ENCODE measurements around the gene EVX2. TPM values are rescaled to one million over a fixed set of nuclear protein-coding genes. Genes with fewer than 3 reads are reported as not detected.

EVX2 gene
- polyA plus RNA-seq, 5 donors, result 0.03 TPM; not detected in 4

- peak in 1 of 2 donors; percentile 66 for DNase-seq
These were observed 13.4 kb upstream of the EVX2 start for GRCh38 chr2:176096986-176097819.

DNA sequence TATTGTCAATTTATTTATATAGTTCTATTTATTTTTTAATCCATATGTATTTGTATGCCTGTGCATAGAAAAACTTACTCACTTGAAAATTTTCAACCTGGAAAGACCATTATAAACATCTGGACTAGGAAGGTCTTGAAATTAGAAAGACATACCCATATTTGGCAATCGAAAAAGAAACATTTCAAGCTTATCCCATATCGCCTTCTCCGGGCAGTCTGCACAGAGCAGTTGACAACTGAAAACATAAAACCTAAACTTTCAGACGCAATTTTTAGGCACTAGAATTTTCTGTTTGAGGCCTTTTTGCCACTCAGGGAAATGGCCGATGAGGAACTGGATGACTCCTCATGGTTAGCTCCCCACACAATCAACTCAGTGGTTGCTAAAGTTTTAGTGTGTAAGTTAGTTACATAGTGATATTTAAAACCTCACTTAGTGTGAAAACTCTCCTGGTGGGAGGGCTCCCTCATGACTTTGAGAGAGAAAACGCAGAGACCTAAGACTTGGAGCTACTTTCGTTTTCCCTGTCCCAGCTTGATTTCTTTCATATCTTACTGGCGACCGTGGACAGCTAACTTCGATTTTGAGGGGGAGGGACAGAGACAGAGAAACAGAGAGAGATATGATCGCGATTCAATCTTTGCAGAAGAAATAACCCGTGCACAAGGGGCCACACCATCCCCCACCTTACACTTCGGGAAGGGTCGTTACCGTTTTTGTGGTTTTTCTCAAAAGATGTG is 12.7 kb upstream of the EVX2 start:
- no peak for DNase-seq

DNA sequence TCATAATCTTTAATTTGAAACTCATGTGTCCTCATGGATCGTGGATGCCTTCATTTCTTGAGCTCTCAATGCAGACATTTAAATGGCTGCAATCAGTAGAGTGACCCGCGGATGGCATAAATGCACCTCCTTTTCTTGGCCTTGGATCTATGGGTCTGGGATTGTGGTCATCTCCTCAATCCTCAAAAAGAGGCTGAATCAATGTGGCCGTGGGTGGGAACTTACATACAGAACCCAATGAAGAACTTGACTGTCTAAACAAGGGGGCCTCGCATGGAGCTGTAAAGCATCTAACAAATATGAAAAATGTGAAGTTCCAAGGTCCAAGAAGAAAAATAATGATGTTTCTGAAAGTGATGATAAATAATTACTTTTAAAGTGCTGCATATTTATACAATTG is 11.7 kb upstream of the EVX2 start:
- DNase-seq, result no peak

- no peak for DNase-seq
These were observed 10.6 kb upstream of the EVX2 start for GRCh38 chr2:176094349-176094748.

- DNase-seq, result no peak
These were observed 10.1 kb upstream of the EVX2 start for GRCh38 chr2:176093898-176094249.

DNA sequence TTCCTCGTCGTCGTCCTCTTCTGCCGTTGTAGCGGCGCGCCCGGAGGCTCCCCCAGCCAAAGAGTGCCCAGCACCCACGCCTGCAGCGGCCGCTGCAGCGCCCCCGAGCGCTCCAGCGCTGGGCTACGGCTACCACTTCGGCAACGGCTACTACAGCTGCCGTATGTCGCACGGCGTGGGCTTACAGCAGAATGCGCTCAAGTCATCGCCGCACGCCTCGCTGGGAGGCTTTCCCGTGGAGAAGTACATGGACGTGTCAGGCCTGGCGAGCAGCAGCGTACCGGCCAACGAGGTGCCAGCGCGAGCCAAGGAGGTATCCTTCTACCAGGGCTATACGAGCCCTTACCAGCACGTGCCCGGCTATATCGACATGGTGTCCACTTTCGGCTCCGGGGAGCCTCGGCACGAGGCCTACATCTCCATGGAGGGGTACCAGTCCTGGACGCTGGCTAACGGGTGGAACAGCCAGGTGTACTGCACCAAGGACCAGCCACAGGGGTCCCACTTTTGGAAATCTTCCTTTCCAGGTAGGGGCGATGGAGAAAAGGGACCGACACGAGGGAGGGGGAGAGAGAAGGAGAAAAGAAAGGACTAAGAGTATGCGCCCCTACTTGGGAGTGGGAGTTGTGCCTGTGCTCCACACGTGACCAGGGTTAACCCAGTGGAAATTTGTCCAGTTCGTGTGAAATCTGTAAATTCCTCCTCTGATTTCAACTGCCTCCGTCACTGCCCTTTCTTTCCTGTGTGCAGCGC is 9.6 kb upstream of the EVX2 start:
- no peak for DNase-seq

DNA sequence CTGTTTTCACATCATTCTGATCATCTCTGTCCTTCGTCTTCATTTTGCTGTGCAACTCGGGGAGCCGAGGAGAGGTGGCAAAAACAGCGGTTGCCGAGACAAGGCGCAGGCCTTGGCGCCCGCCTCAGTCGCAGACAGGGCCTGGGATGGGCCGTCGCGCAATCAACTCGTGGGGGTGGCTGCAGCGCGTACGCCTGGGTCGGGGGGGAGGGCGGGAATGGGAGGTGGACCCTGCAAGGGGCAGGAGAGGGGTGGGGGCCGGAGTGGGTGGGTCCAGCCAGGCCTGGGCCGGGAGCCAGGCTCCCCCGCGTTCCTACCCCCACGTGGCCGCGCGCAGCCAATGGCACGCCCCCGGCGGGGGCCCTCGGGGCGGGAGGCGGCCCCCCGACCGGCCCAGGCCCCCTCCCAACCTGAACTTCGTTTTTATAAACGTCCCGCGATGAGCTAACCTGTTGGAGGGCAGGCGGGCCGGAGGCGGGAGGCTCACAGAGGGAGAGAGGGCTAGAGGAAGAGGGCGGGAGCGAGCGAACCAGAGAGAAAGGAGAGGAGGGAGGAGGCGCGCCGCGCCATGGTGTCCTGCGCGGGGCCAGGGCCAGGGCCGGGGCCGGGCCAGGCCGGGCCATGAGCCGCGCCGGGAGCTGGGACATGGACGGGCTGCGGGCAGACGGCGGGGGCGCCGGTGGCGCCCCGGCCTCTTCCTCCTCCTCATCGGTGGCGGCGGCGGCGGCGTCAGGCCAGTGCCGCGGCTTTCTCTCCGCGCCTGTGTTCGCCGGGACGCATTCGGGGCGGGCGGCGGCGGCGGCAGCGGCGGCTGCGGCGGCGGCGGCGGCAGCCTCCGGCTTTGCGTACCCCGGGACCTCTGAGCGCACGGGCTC is 8.7 kb upstream of the EVX2 start, which contains the start of gene HOXD13:
Gene HOXD13, plus strand, starts transcription at position 452 of the 875 bp plus-strand sequence. Its CDS starts 170 bp downstream, at position 622.
- DNase-seq, result no peak

DNA sequence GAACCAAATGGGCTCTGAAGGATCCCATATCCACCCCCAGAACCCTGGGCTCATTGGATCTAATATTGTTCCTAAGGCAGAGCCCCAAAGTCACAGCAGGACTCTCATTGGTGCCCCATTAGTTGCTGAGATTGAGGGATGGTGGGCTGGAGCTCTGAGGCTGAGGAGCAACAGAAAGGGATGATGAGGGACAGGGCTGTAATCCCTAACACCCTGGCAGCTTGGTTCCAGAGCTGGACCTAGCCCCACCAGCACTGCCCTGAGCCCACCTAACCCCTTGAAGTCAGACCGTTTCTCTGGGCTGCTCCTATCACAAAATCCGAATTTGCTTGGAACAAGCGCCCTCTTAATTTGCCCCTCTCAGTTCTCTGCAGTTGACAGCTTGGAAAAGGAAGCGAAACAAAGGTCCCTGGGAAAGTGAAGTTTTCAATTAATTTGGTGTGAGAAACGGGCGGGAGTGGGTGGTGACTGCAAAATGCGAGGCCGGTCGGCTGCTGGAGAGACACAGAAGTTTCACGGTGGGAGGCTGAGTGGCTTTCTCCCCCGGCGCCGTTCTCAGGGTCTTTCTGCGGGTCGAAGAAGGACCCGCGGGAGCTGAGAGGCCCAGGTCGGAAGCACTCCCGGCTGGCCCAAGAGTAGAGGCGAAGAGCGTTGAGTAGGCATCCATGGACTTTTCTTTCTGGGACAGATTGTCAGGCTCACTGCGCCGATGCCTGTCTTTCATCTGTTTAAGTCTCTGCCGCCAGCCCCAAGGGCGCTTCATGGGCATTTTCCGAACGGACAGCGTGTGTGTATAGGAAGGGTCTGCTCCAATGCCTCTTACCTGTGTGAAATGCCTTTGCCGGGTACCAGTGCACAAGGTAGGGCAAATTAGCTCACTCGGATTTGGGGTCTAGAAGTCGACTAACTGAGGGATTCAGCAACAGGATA is 7.8 kb upstream of the EVX2 start:
- no peak for DNase-seq

GRCh38 chr2:176090862-176091261 is 7.1 kb upstream of the EVX2 start:
- no peak for DNase-seq

GRCh38 chr2:176089843-176090395 is 6.2 kb upstream of the EVX2 start:
- no peak for DNase-seq

DNA sequence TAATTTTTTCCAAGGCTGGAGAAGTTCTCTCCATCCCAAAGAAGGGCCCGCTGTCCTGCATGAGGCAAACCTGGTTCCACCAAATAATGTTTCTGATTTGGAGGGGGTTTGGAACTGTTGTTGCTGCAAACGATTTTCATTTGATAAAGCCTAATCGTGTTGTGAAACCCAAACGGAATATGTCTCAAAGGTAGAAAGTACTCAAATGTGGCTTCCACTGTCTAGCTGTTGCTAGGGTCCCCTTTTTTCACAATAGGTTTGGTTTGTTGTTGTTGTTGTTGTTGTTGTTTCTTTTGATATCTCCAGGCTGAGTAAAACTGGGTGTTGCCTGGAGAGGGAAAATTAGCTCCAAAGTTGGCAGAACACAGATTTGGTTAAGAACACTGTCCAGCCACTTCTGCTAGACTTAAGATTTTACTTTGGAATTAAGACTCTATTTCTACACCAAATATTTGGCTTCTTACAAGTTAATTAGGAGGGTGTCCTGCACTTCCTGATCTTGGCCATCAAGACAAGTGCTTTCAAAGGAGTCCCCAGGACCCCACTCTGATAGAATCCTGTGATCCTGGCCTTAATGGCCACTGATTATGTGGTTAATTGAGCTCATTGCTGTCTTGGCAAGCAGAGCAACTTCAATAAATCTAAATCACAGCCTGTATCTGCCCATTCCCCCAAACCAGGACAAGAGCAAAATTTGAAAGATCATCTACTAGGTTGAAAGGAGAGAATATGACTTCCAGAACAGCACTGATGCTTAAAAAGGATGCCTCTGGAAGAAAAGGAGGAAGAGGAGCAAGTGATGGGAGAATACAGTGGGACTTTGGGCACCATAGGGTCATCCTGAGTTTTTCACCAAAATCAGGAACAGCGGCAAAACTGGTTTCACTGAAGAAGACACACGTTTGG is 5.4 kb upstream of the EVX2 start:
- DNase-seq, result no peak

GRCh38 chr2:176088048-176088936 is 4.5 kb upstream of the EVX2 start:
- peak in 1 of 2 donors; percentile 63 for DNase-seq

GRCh38 chr2:176087330-176088047 is 3.7 kb upstream of the EVX2 start:
- no peak for DNase-seq

- no peak for DNase-seq
These were observed 2.4 kb upstream of the EVX2 start for GRCh38 chr2:176085861-176086771.

- DNase-seq, result no peak
These were observed 1.5 kb upstream of the EVX2 start for GRCh38 chr2:176085120-176085788.
